ENCODE data around the gene CD3E.

- no peak for TF ChIP-seq CTCF (IDR thresholded peaks at IDR 0.05)
- no peak for TF ChIP-seq POLR2A (IDR thresholded peaks at IDR 0.05)
- TF ChIP-seq POLR2AphosphoS5 (IDR thresholded peaks at IDR 0.05) = no peak
Observed at GRCh38 chr11:118306556-118306955, 2.0 kb downstream of the CD3E start.
